HG02759 (cell line): Measurements from ENCODE around the gene LRRC4B.
"Not testable (repeated sequence)": the region's sequence is repeated elsewhere in the genome, so short reads cannot be mapped to it uniquely, and the experiment has no call there.

Source experiments
- ATAC-seq: cut with Tn5 transposase; IDR thresholded peaks from one replicate; pipeline ENCODE4 v1.9.1; 2021; ENCODE audit warnings: mild to moderate bottlenecking, moderate library complexity; ENCODE audit not compliant: unreplicated experiment

The LRRC4B gene

DNA sequence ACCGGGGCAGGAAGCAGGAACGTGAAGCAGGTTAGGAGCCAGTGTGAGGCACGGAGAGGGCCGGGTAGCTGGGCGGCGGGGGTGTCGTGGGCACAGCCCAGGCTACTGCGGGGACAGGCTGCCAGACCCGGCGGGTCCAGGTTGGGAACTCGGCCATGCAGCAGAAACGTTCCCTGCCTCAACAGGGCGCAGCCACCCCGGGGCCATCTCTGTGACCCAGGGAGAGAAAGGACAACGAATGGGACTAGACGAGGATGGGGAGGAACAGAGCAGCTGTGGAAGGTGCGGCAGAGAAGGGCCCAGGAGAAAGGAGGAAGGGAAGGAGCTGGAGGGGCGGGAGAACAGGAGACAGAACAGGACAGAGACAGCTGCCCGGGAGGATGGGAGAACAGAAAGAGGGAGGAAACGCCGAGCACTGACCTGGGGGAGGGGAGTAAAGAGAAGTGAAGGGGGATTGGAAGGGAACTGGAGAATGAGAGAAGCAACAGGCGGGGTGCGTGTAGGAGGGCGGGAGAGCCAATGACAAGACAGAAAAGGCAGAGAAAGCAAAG lies 78.7 kb downstream of the LRRC4B start:
- ATAC-seq = no peak

DNA sequence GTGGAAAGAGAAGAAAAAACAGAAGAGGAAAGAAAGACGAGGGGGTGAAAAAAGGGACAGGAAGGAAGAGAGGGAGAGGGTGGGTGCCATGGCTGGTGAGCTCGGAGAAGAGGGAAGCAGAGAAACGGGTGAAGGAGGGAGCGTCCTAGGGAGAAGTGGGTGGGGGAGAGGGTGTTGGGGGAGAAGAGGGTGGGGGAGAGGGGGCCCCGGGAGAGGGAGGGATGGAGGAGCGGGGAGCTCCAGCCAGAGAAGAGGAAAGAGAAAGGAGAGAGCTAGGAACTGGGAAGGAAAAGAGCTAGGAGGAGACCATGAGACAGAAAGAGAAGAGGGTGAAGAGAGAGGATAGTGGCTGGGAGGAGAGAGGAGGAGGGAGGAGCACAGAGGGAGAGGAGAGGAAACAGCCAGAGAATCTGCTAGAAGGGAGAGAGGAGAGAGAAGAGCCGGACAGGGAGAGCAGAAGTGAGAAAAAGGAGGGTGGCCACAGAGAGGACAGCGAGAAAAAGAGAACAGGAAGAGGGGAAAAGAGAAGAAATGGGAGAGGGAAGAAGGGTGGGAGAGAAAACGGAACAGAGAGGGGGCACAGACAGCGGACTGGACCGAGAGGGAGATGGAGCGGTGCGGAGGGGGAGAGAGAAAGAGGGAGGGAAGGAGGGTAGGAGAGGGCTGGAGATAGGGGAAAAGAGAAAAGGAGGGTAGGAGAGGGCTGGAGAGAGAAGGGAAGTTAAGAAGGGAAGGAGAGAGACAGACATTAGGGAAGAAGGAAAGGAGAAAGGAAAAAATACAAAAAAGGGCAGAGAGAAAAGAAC lies 79.6 kb downstream of the LRRC4B start:
- ATAC-seq = no peak

DNA sequence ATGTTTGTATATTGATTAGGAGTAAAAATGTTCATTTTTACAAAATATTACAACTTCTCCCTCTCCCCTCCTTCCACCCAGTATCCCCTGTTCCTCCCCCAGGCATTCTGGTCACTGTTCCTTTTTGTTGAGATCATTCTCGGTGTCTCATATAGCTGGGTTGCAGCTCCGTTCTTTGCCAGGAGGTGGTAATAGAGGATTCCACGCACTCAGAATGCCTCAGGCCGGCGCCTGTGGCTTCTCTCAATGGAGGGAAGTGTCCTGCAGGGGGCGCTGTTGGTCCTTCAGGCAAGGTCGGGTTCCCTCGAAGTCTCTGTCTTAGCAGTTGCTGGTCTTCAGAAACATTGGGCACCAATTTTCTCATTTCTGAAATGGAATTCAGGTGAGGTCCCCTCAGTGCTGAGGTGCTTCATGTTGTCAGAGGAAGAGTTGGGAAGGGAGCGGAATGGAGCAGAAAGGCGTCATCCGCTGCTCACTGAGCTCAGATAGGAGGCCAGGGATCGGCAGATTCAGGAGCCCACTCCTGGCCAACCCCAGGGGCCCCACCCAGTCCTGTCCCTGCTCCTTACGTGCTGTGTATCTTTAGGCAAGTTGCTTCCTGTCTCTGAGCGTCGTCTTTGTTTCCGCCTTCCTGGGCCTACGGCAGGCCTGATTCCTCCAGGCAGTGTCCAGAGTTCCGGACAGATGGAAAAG lies 81.3 kb downstream of the LRRC4B start:
- no peak for ATAC-seq

DNA sequence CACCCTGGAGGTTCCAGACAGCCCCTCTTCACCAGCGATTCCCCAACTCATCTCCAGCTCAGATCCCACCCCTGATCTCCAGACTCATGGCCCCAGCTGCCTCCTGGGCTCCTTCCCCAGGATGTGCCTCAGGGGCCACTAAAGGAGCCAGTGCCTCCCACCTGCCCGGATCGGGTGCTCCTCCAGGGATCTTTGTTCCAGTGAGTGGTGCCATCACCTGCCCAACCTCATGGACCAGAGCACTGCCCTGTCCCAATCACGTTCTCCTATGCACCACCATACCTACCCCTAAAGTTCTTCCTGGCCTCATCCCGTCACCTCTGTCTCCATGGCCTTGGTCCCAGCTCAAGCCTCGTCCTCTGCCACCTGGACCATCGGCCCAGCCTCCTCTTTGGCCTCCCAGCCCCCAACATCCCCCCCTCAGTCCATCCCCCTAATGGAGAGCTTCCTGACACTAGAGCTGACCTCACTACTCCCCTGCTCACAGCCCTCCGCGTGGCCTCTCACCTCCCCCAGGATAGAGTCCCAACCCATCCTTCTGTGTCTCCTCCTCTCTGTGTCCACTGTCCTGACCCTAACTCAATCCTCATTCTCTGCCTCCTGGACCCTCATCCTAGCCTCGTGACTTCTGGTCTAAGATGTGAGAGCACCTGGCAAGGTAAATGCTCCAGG lies 82.8 kb downstream of the LRRC4B start:
- ATAC-seq = no peak

DNA sequence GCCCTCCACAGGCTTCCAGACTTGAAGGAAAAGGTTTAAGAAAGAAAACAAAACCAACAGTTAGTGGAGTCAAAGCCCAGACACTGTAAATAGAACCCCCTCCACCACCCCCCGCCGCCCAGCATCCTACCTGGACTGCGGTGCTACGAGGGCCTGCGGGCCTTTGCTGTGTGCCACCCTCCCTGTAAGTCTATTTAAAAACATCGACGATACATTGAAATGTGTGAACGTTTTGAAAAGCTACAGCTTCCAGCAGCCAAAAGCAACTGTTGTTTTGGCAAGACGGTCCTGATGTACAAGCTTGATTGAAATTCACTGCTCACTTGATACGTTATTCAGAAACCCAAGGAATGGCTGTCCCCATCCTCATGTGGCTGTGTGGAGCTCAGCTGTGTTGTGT lies 85.3 kb downstream of the LRRC4B start:
- ATAC-seq = no peak

DNA sequence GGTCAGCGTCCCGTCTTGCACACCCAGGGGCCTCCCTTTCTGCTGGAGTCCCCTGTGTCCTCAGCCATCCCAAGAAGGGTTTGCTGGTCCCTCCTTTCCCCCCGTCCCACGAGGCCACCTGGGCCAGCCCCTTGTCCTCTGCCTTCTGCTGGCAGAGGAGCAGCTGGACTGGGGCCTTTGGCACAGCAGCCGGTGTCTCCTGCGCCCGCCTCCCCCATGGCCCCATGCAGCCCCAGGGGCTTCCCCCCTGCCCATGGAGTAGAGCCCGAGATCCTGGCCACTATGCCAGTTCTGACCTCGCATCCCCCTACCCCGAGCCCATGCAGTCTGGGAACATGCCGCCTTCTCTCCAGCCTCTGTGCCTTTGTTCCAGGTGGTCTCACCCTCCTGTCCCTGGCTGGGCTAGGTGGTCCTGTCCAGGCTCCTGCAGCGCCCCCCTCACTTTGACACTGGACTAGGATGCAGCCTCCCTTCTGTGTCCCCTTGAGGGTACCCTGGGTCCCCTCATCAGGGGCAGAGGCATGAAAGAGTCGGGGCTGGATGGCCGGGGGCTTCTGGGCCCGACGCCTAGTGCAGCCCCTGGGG lies 85.9 kb downstream of the LRRC4B start:
- ATAC-seq = no peak

DNA sequence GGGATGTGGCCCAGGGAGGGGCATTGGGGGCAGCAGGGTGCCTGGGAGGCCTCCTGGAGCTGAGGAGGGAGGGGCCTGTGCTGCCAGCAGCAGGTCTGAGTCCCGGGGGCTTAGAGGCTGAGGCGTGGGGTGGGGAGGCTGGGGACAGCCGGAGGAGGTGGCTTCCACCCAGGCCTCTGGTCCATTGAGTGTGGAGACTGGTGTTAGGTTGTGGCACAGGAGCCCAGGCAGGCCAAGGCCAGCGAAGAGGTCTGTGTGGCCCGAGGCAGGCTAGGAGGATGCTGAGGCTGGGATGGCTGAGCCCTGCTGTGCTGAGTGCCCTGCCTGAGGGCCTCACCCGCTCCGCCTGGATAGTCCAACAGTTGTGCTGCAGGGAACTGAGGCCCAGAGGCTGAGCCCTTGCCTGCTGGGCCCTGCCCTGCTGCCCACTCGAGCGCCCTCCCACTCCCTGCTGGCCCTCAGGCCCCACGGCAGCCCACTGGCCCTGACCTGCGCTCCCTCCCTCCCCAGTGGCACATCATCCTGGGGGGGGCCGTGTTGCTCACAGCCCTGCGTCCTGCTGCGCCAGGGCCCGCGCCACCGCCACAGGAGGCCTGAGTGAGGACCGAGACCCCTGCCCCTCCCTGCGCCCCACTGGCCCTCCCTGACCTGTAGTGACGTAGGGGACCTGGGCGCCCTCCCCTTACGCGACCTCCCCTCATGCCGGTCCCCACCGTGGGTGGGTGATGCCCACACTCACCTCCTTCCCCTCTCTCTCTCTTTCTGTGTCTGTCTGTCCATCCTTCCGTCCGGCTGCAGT lies 86.7 kb downstream of the LRRC4B start:
- ATAC-seq = no peak

DNA sequence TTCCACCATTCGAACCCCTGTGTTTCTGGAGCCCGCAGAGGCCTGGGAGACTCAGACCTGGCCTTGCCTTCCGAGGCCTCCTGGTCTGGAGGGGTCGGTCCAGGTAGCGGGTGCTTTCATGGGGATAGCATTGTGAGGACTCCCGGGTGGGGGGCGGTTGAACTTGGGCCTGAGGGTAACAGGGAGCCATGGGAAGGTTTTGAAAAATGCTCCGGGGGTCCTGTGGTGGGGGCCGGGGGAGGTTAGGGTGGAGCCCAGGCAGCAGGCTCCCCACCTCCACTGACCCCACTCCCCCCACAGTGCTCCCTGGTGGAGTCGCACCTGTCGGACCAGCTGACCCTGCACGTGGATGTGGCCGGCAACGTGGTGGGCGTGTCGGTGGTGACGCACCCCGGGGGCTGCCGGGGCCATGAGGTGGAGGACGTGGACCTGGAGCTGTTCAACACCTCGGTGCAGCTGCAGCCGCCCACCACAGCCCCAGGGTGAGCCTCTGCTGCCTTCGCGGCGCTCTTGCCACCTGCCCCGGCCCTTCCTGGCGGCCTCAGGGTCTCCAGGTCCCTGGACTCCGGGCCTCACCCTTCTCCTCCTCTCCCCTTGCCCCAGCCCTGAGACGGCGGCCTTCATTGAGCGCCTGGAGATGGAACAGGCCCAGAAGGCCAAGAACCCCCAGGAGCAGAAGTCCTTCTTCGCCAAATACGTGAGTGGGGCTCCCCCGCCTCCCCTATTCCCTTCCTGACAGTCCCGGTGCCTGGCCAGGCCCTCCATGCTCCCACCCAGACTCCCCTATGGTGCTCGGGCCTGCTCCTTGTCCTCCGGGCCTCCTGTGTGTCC lies 87.7 kb downstream of the LRRC4B start:
- no peak for ATAC-seq

DNA sequence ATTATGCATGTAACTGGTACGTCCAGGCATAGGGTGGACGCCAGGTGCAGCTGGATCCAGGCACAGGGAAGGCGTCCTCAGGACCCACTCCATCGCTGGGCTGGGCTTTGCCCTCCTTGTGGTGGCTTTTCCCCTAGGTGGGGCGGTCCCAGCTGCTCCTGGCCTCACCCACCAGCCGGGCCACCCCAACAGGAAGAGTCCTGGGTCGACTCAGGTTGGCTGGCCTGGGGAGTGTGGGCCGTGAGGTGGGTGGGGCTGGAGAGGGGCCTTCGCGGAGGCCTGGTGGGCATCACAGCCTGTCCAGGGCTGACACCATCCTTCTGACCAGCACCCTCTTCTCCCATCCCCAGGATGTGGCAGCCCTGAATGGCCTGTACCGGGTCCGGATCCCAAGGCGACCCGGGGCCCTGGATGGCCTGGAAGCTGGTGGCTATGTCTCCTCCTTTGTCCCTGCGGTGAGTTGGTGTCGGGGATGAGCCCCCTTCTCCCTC lies 88.4 kb downstream of the LRRC4B start:
- ATAC-seq = no peak

DNA sequence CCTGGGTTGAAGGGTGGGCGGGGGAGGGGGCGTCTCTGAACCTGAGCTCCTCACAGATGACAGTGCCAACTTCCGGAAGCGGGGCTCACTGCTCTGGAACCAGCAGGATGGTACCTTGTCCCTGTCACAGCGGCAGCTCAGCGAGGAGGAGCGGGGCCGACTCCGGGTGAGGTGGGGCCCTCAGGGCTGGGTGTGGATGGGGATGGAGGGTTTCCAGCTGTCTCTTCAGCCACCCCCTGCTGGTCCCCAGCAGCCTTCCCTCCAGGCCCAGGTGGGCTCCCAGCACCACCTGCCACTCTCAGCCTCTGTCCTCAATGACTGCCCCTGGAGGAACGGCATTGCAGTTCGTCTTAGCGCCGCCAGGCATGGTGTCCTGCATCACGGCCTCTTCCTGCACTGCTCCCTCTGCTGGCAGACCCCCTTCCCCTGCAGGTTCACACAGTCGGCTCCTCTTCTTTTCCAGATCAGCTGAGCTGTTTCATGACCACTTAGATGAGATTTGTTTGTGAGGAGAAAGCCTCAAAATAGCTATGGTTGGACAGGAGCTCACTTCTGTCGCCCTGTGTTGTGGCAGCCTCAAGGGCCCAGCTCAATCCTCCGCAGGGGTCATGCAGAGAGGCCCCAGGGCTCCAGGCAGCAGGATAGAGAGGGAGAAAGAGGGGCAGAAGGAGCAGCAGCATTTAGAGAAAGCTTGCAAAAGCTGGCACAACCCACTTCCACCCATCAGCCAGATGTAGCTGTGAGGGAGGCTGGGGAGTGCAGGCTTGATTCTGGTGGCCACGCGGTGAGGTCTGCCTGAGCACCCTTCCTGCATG lies 89.1 kb downstream of the LRRC4B start:
- no peak for ATAC-seq

DNA sequence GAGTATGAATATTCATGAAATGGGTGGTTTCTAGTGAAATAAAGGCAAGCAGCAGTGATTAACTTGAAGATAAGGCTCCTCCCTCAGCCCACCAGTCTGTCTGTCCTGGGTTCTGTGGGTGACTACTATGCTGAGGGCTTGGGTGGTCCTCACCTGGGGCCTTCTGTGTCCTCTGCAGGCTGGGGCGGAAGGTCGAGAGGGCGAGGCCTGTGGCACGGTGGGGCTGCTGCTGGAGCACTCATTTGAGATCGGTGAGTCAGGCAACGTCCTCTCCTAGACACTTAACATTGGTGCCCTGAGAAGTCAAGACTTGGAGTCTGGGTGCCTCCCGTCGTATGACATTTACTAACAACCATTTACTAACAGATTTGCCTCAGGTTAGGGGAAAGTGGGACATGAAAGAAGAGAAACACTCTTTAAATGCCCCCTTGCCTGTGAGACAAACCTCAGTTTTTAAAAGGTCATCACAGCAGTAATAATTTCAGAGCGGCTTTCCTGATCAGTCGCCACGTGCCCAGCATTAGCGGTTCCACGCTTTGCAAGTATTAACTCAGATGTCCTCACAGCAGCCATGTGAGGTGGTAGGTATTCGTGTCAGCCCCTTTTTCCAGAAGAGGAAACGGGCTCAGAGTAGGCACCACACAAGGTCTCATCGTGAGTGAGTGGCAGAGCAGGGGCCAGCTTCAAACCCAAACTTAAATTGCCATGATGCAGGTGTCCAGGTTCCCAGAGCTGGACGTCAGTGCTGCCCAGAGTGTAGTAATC lies 90.3 kb downstream of the LRRC4B start:
- ATAC-seq = no peak

DNA sequence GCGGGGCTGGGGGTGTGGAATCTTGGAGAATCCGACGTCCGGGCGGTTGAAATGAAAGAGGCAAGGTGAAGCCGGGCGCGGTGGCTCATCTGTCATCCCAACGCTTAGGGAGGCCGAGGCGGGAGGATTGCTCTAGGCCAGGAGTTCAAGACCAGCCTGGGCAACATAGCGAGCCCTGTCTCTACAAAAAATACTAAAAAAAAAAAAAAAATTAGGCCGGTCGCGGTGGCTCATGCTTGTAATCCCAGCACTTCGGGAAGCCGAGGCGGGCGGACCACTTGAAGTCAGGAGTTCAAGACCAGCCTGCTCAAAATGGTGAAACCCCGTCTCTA lies 91.4 kb downstream of the LRRC4B start:
- ATAC-seq = no peak

DNA sequence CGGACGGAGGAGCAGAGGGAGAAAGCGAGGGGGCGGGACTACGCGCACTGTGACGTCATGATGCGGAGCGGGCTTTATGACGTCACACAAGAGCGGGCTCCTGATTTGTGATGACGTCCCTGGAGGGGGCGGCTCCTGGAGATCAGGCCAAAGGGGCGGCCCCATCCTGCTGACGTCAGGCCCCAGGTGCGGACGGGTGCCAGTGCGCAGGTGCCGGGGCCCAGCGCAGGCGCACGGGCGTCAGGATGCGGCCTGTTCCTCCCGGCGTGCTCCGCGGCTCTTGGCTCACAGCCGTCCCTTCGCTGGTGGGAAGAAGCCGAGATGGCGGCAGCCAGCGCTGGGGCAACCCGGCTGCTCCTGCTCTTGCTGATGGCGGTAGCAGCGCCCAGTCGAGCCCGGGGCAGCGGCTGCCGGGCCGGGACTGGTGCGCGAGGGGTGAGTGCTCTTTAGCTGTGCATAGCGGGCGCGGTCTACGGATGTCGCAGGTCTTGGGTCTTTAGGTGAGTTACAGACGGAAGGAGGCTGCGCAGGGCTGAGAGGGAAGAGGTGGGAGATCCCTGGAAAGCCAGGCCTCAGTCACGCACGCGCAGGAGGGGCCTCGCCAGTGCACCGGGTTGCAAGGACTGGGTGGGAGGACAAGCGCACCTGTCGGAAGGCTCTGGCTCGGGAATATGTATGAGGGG lies 91.9 kb downstream of the LRRC4B start, which contains the start of the genes EMC10 and GARIN5A:
TSS of gene EMC10 (plus strand) at position 284 of the 683 bp plus-strand sequence. CDS start at position 322, 38 bp downstream.
TSS of gene GARIN5A (minus strand) at position 625 of the 683 bp plus-strand sequence. CDS start at position 165, 460 bp downstream.
- ATAC-seq = peak; percentile 86

DNA sequence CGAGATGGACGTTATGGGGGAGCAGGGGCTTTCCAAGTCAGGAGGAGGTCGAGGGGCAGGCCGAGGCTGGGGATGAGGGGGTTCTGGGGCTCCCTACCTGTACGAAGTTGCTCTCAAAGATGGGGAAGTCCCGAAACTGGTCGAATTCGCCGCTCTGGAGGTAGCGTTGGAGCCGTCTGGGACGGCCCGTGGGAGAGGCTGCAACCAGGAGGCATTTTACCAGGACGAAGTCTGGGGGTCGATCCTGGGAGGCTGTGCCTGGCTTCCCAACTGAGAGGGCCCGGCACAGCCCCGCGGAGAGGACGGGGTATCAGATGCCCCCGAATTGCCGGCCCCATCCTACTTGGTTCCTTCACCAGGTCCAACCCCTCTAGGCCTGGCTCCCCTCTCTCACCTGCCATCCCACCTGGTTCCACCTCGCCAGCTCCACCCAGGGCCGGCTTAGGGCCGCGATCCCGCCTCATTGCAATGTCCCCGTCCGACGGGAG lies 92.5 kb downstream of the LRRC4B start:
- ATAC-seq = no peak

DNA sequence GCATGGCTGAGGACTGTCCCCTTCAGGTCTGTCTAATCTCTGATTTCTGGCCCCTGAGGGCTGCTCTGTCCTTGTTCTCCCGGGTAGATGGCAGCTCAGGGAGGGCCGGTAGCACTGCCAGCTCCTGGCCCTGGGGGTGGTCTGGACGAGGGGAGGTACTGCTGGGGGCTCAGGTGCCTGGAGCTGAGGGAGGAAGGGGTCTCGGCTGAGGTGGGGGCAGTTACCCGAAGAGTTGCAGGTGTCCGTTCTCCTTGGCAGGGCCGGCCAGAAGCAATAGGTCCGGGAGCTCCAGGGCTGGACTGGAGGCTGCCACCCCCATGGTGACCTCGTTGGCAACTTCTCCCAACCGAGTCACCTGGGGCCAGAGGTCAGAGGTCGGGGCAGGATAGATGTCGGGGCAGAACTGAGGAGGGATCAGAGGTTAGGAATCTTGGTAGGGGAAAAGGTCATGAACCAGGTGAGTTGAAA lies 93.1 kb downstream of the LRRC4B start:
- ATAC-seq = no peak

DNA sequence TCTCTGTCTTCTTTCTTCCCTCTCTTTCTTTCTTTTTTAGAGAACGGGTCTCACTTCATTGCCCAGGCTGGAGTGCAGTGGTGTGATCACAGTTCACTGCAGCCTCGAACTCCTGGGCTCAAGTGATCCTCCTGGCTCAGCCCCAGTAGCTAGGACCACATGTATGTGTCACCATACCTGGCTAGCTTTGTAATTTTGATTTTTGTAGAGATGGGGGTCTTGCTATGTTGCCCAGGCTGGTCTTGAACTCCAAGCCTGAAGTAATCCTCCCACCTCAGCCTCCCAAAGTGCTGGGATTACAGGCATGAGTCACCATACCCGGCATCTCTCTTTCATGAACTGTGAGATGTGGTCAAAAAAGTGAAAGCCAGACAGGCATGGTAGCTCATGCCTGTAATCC lies 94.9 kb downstream of the LRRC4B start:
- not testable (repeated sequence) for ATAC-seq

DNA sequence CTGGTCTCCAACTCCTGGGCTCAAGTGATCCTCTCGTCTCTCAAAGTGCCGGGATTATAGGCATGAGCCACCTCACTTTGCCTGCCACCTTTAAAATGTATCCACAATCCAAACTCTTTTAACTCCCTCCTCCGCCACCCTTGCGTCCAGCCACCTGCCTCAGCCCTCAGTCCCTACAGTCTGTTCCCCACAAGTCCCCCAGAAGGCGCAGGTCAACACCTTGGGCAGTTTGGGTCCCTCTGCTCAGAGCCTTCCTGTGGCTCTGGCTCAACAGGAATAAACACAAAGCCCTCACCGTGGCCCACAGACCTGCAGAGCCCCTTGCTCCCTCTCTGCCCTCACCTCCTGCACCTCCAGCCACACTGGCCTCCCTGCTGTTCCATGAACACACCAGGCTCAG lies 99.4 kb downstream of the LRRC4B start:
- ATAC-seq = no peak
